Duodenal mucosa (tissue), 2 donors: ENCODE measurements around the gene EGFLAM.
"Not testable (repeated sequence)": the region's sequence is repeated elsewhere in the genome, so short reads cannot be mapped to it uniquely, and the experiment has no call there.

Experiments
- H3K27ac ChIP-seq: one replicate; pipeline ENCODE4 v1.7.0; 2013; ENCODE audit warnings: low read depth, low read length
- H3K27me3 ChIP-seq, 2 donors: one replicate each; pipeline ENCODE4 v1.7.0; 2013; ENCODE audit warnings: low read length in 2 of 2, control low read depth in 1 of 2; ENCODE audit not compliant: insufficient read depth in 2 of 2, control insufficient read depth in 1 of 2
- H3K36me3 ChIP-seq, 2 donors: one replicate each; pipeline ENCODE4 v1.7.0; 2013; ENCODE audit warnings: low read length in 2 of 2, control low read depth in 1 of 2; ENCODE audit not compliant: insufficient read depth in 2 of 2, control insufficient read depth in 1 of 2
- H3K4me1 ChIP-seq, 2 donors: one replicate each; pipeline ENCODE4 v1.7.0; 2013; ENCODE audit warnings: low read length in 2 of 2, control low read depth in 1 of 2; ENCODE audit not compliant: insufficient read depth in 2 of 2, control insufficient read depth in 1 of 2
- H3K4me3 ChIP-seq, 2 donors: one replicate each; pipeline ENCODE4 v1.7.0; 2013; ENCODE audit warnings: low read length in 2 of 2, low read depth in 1 of 2
- H3K9ac ChIP-seq, 2 donors: one replicate each; pipeline ENCODE4 v1.7.0; 2013; ENCODE audit warnings: low read length in 2 of 2, low read depth in 1 of 2
- H3K9me3 ChIP-seq, 2 donors: one replicate each; pipeline ENCODE4 v1.7.0; 2013; ENCODE audit warnings: low read length in 2 of 2, control low read depth in 1 of 2; ENCODE audit not compliant: control insufficient read depth in 1 of 2

The EGFLAM gene

GRCh38 chr5:38319491-38319890, 61.1 kb downstream of the EGFLAM start:
- Histone ChIP-seq H3K9ac (no peak overlapping the region), H3K27ac (no peak overlapping the region), H3K27me3 (no peaks in the 10 kb centered on the region)

GRCh38 chr5:38321978-38322377, 63.6 kb downstream of the EGFLAM start:
- Histone ChIP-seq H3K27me3 (no peaks in the 10 kb centered on the region), H3K36me3 (no peaks in the 10 kb centered on the region), H3K4me1 (no peaks in the 10 kb centered on the region), H3K4me3 (no peak overlapping the region), H3K27ac (no peak overlapping the region), H3K9ac (no peak overlapping the region), H3K9me3 (no peaks in the 10 kb centered on the region)

More at GRCh38 chr5:38319491-38319890, 61.1 kb downstream of the EGFLAM start:
- no peaks in the 10 kb centered on the region for H3K36me3 ChIP-seq
- H3K4me3 ChIP-seq: no peak overlapping the region
- H3K9me3 ChIP-seq: no peaks in the 10 kb centered on the region
- no peaks in the 10 kb centered on the region for H3K4me1 ChIP-seq

DNA sequence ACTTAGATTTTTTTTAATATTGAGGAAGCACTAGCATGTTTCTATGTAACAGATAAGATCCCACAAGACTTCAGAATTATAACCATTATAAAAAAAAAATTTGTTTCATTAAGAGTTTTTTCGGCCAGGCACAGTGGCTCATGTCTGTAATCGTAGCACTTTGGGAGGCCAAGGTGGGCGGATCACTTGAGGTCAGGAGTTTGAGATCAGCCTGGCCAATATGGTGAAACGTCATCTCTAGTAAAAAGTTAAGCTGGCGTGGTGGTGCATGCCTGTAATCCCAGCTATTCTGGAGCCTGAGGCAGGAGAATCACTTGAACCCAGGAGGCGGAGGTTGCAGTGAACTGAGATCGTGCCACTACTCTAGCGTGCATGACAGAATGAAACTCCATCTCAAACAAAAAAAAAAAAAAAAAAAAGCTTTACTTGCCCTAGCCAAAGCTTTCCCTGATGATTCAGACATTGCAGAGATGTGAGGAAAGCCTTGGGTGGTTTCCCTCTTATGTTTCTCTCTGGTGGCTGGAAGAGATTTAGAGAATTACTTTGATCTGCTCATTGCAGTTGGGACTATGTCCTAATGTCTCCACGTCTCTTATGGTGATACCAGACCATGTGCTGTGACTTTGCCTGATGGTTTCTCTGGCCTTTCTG, 65.4 kb downstream of the EGFLAM start:
- no peak overlapping the region for H3K4me3 ChIP-seq
- no peaks in the 10 kb centered on the region for H3K4me1 ChIP-seq
- no peaks in the 10 kb centered on the region for H3K9me3 ChIP-seq
- H3K36me3 ChIP-seq: no peaks in the 10 kb centered on the region
- no peak overlapping the region for H3K27ac ChIP-seq
- no peak overlapping the region for H3K9ac ChIP-seq
- H3K27me3 ChIP-seq: no peaks in the 10 kb centered on the region

DNA sequence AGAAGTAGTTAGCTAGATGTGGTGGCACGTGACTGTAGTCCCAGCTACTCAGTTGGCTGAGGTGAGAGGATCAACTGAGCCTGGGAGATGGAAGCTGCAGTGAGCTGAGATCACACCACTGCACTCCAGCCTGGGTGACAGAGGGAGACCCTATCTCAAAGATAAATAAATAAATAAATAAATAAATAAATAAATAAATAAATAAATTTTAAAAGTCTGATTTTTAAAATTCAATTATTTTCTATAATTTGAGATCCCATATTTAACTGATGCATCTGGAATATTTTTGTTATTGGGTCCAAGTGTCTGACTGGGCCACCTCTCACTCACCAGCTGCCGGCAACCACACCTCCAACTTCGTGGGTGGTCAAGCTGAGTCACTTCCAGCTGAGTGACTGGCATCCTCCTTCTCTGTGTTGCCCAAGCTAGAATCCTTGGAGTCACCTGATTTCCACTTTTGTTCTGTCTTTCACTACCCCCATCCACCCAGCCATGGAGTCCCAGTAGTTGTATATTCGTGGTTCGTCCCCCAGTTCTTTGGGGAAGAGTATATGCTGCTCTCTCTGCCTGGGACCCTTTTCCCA, 70.9 kb downstream of the EGFLAM start:
- H3K4me3 ChIP-seq: no peak overlapping the region
- H3K27me3 ChIP-seq: no peaks in the 10 kb centered on the region
- H3K9me3 ChIP-seq: no peaks in the 10 kb centered on the region
- H3K36me3 ChIP-seq: no peaks in the 10 kb centered on the region
- no peak overlapping the region for H3K9ac ChIP-seq
- no peaks in the 10 kb centered on the region for H3K4me1 ChIP-seq
- H3K27ac ChIP-seq: no peak overlapping the region

- Histone ChIP-seq H3K36me3 (no peaks in the 10 kb centered on the region), H3K27ac (no peak overlapping the region), H3K9ac (no peak overlapping the region), H3K9me3 (no peaks in the 10 kb centered on the region), H3K27me3 (no peaks in the 10 kb centered on the region), H3K4me1 (no peaks in the 10 kb centered on the region), H3K4me3 (no peak overlapping the region)
Observed at GRCh38 chr5:38330207-38330606, 71.8 kb downstream of the EGFLAM start.

GRCh38 chr5:38331831-38332230, 73.5 kb downstream of the EGFLAM start:
- H3K9me3 ChIP-seq: no peaks in the 10 kb centered on the region

DNA sequence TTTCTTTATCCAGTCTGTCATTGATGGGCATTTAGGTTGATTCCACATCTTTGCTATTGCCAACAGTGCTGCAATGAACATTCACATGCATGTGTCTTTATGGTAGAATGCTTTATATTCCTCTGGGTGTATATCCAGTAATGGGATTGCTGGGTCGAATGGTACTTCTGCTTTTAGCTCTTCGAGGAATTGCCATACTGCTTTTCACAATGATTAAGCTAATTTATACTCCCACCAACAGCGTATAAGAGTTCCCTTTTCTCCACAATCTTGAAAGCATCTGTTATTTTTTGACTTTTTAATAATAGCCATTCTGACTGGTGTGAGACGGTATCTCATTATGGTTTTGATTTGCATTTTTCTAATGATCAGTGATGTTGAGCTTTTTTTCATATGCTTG, 74.8 kb downstream of the EGFLAM start:
- H3K4me1 ChIP-seq, H3K27ac ChIP-seq, H3K27me3 ChIP-seq, H3K9ac ChIP-seq, H3K36me3 ChIP-seq, H3K9me3 ChIP-seq, H3K4me3 ChIP-seq: not testable (repeated sequence)

More at GRCh38 chr5:38331831-38332230, 73.5 kb downstream of the EGFLAM start:
- Histone ChIP-seq H3K36me3 (no peaks in the 10 kb centered on the region), H3K9ac (no peak overlapping the region), H3K27ac (no peak overlapping the region), H3K4me1 (no peaks in the 10 kb centered on the region), H3K27me3 (no peaks in the 10 kb centered on the region), H3K4me3 (no peak overlapping the region)

DNA sequence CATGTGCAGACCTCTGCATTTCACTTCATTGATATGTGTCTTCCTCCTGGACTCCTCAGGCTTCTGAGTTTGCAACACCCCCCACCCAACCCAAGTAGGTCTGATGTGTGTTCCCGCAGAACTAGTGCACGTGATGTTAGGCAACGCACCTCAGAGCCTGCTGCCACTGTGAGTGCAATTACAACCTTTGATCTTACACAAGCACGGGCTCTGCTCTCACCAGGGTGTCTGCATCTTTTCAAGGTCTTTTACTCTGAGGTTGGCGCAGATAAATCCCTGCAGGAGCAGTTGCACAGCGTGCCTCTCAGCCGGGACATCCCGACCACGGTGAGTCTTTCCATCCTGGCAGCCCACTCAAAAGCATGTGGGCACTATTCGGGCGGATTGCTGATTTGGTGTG, 80.1 kb downstream of the EGFLAM start:
- Histone ChIP-seq H3K27ac (no peak overlapping the region), H3K9me3 (no peaks in the 10 kb centered on the region)

GRCh38 chr5:38339446-38339845, 81.1 kb downstream of the EGFLAM start:
- Histone ChIP-seq H3K36me3 (no peaks in the 10 kb centered on the region), H3K4me1 (no peaks in the 10 kb centered on the region), H3K9me3 (no peaks in the 10 kb centered on the region), H3K27me3 (no peaks in the 10 kb centered on the region), H3K4me3 (no peak overlapping the region), H3K27ac (no peak overlapping the region), H3K9ac (no peak overlapping the region)

More for the DNA sequence above, 80.1 kb downstream of the EGFLAM start:
- no peak overlapping the region for H3K4me3 ChIP-seq
- H3K36me3 ChIP-seq: no peaks in the 10 kb centered on the region
- H3K27me3 ChIP-seq: no peaks in the 10 kb centered on the region
- no peak overlapping the region for H3K9ac ChIP-seq
- no peaks in the 10 kb centered on the region for H3K4me1 ChIP-seq

- Histone ChIP-seq H3K9ac (no peak overlapping the region), H3K4me1 (no peaks in the 10 kb centered on the region), H3K27me3 (no peaks in the 10 kb centered on the region), H3K9me3 (no peaks in the 10 kb centered on the region), H3K4me3 (no peak overlapping the region), H3K36me3 (no peaks in the 10 kb centered on the region), H3K27ac (no peak overlapping the region)
Observed at GRCh38 chr5:38341056-38341455, 82.7 kb downstream of the EGFLAM start.
